ENCODE measurements around the gene KLHL21.

DNA sequence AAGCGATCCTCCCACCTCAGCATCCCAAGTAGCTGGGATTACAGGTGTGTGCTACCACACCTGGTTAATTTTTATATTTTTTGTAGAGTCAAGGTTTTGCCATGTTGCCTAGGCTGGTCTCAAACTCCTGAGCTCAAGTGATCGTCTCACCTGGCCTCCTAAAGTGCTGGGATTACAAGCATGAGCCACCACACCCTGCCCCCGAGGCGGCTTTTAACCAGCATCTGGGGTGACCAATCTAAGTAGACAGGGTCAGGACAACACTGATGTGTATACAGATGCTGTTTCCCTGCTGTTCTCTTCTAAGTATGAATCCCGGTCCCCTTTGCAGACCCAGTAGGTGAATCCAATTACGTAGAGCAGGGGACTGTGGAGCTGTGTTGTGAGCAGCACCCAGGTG is 45.9 kb upstream of the KLHL21 start:
- TF ChIP-seq EZH2 (IDR thresholded peaks at IDR 0.05) (no peak), POLR2AphosphoS5 (IDR thresholded peaks at IDR 0.05; ENCODE audit: borderline replicate concordance, low read depth, low read length) (no peak), FOXP2 (optimal IDR thresholded peaks at IDR 0.05; ENCODE audit: control extremely low read depth, extremely low read length, insufficient read depth) (no peak)
